GM21447 (cell line): ENCODE measurements around the gene PDZD2.

Experiments used
- ATAC-seq: cut with Tn5 transposase; IDR thresholded peaks from one replicate; pipeline ENCODE4 v1.9.1; 2021; ENCODE audit not compliant: unreplicated experiment

The PDZD2 gene

DNA sequence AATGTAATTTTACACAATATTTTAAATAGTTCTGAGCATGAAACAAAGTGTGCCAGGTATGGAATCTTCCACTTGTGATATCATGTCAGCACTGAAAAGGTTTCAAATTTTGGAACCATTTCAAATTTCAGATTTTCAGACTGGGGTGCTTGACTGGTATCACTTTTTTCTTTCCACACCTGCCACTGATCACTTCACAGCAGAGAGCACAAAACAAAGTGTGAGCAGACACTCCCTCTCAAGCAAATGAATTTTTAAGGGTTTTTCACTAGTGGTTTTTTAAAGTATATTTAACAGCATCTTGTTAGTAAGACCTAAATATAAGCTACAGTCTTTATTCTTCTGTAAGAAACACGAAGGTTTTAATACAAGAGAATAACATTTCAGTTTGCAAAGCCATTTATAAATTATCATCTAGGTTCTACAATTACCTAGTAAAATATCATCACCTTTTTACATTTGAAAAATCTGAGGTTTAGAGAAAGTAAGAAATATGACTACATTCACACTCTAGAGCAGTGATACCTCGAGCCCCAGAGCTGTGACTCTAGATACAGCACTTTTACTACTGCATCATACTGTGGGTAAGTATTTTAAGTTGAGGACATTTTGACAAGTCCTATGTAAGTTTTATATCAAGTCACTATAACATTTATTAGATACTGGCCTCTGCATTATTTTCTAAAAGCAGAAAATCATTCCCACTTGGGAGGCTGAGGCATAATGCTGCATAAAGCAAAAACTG lies 520.6 kb downstream of the PDZD2 start:
- ATAC-seq: no peak

DNA sequence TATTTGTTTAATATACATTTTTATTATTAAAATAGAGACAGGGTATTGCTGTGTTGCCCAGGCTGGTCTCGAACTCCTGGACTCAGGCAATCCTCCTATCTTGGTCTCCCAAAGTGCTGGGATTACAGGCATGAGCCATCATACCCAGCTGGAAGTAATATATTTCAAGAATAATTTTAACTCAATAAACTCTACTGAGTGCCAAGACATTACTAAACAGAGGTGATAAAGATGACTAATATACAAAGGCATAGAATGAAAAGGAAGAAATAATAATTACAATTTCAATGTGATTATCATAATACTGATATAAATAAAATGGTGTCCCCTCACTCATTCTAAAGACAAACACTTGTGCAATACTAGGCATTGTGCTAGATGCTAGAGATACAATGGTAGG lies 521.3 kb downstream of the PDZD2 start:
- no peak for ATAC-seq
